ENCODE measurements around the gene SHC2. TPM values are rescaled to one million over a fixed set of nuclear protein-coding genes. Genes with fewer than 3 reads are reported as not detected.

Gene SHC2
- total and polyA plus RNA-seq, 8 donors = 16.0 to 34.5 (median 20.2) TPM

DNA sequence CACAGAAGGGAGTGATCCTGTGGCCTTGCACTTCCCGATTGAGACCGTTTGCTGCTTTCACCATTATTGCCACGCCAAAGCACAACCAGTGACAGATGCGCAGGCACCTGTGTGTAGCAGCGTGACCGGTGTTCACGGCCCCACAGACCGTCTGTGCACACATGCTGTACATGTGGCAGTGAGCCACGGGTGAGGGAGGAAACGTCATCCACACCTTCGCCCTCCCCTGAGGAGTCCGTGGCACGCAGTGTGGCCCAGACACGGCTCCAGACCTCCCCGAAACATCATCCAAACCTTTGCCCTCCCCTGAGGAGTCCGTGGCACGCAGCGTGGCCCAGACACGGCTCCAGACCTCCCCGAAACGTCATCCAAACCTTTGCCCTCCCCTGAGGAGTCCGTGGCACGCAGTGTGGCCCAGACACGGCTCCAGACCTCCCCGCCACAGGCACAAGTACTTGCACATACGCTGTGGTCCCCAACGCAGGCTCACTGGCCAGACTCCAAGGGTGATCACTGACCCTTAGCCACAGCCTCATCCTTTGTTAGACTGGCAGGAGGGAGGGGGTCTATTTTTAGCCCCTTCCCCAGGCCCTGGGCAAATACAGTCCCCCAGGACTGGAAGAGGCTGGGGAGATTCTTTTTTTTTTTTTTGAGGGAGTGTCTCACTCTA, 7.9 kb upstream of the SHC2 start:
- no peaks in the 10 kb centered on the region for H3K4me1 ChIP-seq
- no peaks in the 10 kb centered on the region for H3K9me3 ChIP-seq
- peak in 1 of 4 donors; percentile 51 for DNase-seq
- no peak overlapping the region for H3K27ac ChIP-seq
- no peak for ATAC-seq
- H3K36me3 ChIP-seq = no peaks in the 10 kb centered on the region
- H3K27me3 ChIP-seq = no peaks in the 10 kb centered on the region
- TF ChIP-seq, protein P1, sequence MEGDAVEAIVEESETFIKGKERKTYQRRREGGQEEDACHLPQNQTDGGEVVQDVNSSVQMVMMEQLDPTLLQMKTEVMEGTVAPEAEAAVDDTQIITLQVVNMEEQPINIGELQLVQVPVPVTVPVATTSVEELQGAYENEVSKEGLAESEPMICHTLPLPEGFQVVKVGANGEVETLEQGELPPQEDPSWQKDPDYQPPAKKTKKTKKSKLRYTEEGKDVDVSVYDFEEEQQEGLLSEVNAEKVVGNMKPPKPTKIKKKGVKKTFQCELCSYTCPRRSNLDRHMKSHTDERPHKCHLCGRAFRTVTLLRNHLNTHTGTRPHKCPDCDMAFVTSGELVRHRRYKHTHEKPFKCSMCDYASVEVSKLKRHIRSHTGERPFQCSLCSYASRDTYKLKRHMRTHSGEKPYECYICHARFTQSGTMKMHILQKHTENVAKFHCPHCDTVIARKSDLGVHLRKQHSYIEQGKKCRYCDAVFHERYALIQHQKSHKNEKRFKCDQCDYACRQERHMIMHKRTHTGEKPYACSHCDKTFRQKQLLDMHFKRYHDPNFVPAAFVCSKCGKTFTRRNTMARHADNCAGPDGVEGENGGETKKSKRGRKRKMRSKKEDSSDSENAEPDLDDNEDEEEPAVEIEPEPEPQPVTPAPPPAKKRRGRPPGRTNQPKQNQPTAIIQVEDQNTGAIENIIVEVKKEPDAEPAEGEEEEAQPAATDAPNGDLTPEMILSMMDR (IDR thresholded peaks at IDR 0.05) = no peak
- intact Hi-C loops (cut with DNase I) = no loop called here
- no peak overlapping the region for H3K4me3 ChIP-seq

DNA sequence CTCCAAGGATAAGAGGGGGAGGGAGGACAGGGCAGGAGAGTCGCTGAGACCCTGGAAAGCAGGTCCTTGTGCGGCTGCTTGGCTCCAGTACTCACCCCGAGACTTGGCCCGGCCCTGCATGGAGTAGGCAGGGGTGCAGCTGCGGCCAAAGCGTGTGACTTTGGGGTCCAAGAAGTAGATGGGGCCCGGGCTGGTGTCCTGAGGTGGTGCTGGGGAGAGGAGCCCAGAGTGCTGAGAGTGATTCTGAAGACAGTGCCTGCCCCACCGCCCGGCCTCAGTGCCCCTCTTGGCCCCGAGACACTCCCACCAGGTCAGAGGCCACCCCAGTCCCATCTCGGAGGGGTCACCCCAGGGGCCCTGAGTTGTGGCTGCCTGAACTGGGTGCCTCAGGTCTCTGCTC, 6.7 kb upstream of the SHC2 start:
- Histone ChIP-seq H3K36me3 (no peaks in the 10 kb centered on the region), H3K4me1 (no peaks in the 10 kb centered on the region), H3K9me3 (no peaks in the 10 kb centered on the region), H3K4me3 (no peak overlapping the region), H3K27ac (no peak overlapping the region), H3K27me3 (peaks cover 0 to 11% of the 10 kb centered on the region in 2 donors)
- DNase-seq (peak in 1 of 4 donors; percentile 68), ATAC-seq (no peak)
- TF ChIP-seq, protein P1 (IDR thresholded peaks at IDR 0.05) = no peak
- intact Hi-C loops (cut with DNase I) = no loop called here

DNA sequence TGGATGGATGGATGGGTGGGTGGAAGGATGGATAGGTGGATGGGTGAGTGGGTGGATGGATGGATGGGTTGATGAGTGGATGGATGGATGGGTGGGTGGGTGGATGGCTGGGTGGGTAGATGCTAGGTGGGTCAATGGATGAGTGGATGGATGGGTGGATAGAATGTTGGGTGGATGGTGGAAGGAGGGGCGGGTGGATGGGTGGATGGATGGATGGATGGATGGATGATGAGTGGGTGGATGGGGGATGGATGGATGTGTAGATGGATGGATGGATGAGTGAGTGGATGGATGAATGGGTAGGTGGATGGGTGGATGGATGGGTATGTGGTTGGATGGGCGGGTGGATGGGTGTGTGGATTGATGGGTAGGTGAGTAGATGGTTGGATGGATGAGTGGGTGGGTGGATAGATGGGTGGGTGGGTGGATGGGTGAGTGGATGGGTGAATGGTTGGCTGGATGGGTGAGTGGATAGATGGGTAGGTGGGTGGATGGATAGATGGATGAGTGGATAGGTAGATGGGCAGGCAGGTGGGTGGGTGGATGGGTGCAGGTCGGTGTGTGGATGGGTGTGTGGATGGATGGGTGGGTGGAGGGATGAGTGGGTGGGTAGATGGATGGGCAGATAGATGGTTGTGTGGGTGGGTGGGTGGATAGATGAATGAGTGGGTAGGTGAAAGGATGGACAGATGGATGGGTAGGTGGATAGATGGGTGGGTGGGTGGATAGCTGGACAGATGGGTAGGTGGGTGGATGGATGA, 4.4 kb upstream of the SHC2 start:
- H3K27me3 ChIP-seq = peaks cover 0 to 31% of the 10 kb centered on the region in 2 donors
- no peak overlapping the region for H3K4me3 ChIP-seq
- DNase-seq (no peak), ATAC-seq (no peak)
- H3K36me3 ChIP-seq = no peaks in the 10 kb centered on the region
- no peaks in the 10 kb centered on the region for H3K9me3 ChIP-seq
- H3K27ac ChIP-seq = no peak overlapping the region
- TF ChIP-seq, protein P1 (IDR thresholded peaks at IDR 0.05) = no peak
- H3K4me1 ChIP-seq = peaks cover 0 to 14% of the 10 kb centered on the region in 2 donors
- intact Hi-C loops (cut with DNase I) = no loop called here

DNA sequence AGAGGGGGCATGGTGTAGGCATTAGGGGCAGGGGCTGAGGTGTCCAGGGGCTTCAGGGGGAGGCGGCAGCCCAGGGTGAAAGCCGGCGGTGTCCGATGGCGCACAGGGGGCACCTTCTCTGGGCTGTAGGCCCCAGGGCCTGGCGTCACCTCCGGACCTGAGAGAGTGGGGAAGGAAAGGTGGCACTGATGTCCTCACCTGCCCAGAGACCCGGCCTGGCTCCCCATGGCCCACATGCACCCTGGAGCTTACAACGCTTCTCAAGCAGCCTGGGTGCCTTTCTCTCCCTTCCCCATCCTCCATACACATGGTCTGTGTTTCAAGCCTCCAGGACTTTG, 3.3 kb upstream of the SHC2 start:
- no peak for ATAC-seq
- intact Hi-C loops (cut with DNase I) = no loop called here
- TF ChIP-seq, protein P1 (IDR thresholded peaks at IDR 0.05) = no peak
- no peaks in the 10 kb centered on the region for H3K36me3 ChIP-seq
- peaks cover 0 to 40% of the 10 kb centered on the region in 2 donors for H3K27me3 ChIP-seq
- no peak overlapping the region for H3K27ac ChIP-seq
- DNase-seq = no peak
- no peaks in the 10 kb centered on the region for H3K9me3 ChIP-seq
- peaks cover 0 to 22% of the 10 kb centered on the region in 2 donors for H3K4me1 ChIP-seq
- H3K4me3 ChIP-seq = no peak overlapping the region

DNA sequence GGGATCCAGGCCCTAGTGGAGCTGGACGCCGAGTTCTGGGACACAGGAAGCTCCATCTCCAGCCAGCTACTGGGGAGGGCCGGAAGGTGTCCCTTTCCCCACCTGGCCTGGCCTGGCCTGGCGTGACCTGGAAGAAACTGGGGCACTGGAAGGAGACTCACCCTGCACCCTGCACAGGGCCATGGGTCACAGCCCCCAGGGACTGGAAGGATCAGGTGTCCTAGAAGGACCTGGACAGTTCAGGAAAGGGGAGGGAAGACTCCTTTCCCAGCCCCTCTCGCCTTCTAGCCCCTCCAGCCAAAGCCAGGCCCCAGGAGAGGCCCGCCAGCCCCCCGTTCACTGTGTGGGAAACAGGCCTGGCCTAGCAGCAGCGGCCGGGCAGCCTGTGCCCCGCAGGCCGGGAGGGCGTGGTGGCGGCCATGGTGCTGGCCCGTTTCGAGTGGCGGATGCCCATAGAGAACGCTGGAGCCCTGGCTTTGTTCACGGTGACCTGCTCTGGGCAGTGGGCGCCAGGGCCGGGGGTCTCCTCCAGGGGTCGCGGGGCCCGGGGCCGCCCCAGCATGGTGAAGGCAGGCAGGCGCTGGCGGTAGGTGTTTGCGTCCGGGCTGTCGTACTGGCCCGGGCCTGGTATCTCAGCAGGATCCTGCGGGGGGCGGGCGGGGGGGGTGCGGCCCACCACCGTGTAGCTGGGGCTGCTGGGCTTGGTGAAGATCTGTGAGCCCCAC, 2.8 kb upstream of the SHC2 start:
- TF ChIP-seq, protein P1 (IDR thresholded peaks at IDR 0.05) = no peak
- intact Hi-C loops (cut with DNase I) = no loop called here
- ATAC-seq = no peak
- no peaks in the 10 kb centered on the region for H3K36me3 ChIP-seq
- H3K4me1 ChIP-seq = peaks cover 0 to 22% of the 10 kb centered on the region in 2 donors
- peaks cover 0 to 40% of the 10 kb centered on the region in 2 donors for H3K27me3 ChIP-seq
- DNase-seq = peak in 1 of 4 donors; percentile 64
- H3K9me3 ChIP-seq = no peaks in the 10 kb centered on the region
- no peak overlapping the region for H3K4me3 ChIP-seq
- H3K27ac ChIP-seq = no peak overlapping the region
